ENCODE measurements around the gene FHIT. TPM values are rescaled to one million over a fixed set of nuclear protein-coding genes. Genes with fewer than 3 reads are reported as not detected.
A peak's percentile ranks its signal among the peaks of the same experiment; 100 is the strongest.

FHIT gene
- total and polyA plus RNA-seq, 8 donors: 1.8 to 10.6 (median 7.1) TPM

DNA sequence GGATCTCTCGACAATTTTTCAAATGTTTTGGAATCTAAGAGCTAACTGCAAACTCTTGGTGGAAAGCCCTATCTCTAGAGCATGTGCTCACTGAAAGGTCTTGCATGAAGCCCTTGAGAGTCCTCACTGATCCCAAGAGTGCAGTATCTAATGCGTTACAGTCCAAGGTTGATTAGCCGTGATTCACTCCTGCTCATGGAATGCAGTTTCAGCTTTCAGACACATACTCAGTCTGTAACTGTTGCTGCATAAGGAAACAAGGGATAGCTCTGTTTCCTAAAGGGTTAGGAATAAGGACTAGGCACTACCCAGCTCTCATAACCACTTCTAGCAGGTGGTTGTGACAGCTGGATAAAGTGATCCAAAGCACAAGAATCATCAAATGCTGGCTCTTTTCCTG, 1514.0 kb downstream of the FHIT start:
- no peaks in the 10 kb centered on the region for H3K27me3 ChIP-seq
- TF ChIP-seq POLR2A (IDR thresholded peaks at IDR 0.05) (no peak), EP300 (IDR thresholded peaks at IDR 0.05) (no peak), POLR2AphosphoS5 (IDR thresholded peaks at IDR 0.05) (no peak)
- TF ChIP-seq, protein P1, sequence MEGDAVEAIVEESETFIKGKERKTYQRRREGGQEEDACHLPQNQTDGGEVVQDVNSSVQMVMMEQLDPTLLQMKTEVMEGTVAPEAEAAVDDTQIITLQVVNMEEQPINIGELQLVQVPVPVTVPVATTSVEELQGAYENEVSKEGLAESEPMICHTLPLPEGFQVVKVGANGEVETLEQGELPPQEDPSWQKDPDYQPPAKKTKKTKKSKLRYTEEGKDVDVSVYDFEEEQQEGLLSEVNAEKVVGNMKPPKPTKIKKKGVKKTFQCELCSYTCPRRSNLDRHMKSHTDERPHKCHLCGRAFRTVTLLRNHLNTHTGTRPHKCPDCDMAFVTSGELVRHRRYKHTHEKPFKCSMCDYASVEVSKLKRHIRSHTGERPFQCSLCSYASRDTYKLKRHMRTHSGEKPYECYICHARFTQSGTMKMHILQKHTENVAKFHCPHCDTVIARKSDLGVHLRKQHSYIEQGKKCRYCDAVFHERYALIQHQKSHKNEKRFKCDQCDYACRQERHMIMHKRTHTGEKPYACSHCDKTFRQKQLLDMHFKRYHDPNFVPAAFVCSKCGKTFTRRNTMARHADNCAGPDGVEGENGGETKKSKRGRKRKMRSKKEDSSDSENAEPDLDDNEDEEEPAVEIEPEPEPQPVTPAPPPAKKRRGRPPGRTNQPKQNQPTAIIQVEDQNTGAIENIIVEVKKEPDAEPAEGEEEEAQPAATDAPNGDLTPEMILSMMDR (IDR thresholded peaks at IDR 0.05): no peak
- H3K9me3 ChIP-seq: no peaks in the 10 kb centered on the region
- no peaks in the 10 kb centered on the region for H3K36me3 ChIP-seq
- DNase-seq: no peak
- no peak overlapping the region for H3K4me3 ChIP-seq
- H3K4me1 ChIP-seq: no peaks in the 10 kb centered on the region
- WGBS, 5 donors: 80 to 93% (median 87%) methylated on average over 3 of the region's 3 CpGs
- H3K27ac ChIP-seq: no peak overlapping the region
- intact Hi-C loops (cut with DNase I; ENCODE audit: low total_unique reads): no loop called here

DNA sequence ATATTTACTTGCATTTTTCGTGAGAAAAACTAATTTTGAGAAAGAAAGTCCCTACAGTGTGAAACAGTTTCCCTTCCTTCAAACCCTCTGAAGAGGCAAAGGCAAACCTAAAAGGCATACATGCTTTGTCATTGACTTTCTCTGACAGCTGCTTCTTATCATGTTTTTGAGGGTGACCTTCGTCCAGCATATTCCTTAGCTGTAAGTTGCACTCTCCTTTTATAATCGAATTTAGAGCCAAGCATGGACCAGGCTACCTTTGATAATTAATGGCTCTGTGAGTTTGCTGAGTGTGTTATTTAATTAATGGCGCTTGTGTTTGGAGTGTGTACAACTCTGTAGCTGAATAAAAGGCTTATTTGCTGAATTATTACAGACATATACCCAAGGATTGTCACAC, 1517.2 kb downstream of the FHIT start:
- H3K36me3 ChIP-seq: no peaks in the 10 kb centered on the region
- H3K4me1 ChIP-seq: no peaks in the 10 kb centered on the region
- no peak for TF ChIP-seq POLR2A (IDR thresholded peaks at IDR 0.05)
- no peak for TF ChIP-seq EP300 (IDR thresholded peaks at IDR 0.05)
- TF ChIP-seq, protein P1 (IDR thresholded peaks at IDR 0.05): no peak
- no peak for TF ChIP-seq POLR2AphosphoS5 (IDR thresholded peaks at IDR 0.05)
- no peak overlapping the region for H3K27ac ChIP-seq
- peak in 1 of 2 donors; percentile 32 for DNase-seq
- H3K9me3 ChIP-seq: no peaks in the 10 kb centered on the region
- H3K4me3 ChIP-seq: no peak overlapping the region
- H3K27me3 ChIP-seq: no peaks in the 10 kb centered on the region
- 39 to 50% (median 48%) methylated on average over 4 of the region's 4 CpGs for WGBS, 5 donors
- intact Hi-C loops (cut with DNase I; ENCODE audit: low total_unique reads): no loop called here

DNA sequence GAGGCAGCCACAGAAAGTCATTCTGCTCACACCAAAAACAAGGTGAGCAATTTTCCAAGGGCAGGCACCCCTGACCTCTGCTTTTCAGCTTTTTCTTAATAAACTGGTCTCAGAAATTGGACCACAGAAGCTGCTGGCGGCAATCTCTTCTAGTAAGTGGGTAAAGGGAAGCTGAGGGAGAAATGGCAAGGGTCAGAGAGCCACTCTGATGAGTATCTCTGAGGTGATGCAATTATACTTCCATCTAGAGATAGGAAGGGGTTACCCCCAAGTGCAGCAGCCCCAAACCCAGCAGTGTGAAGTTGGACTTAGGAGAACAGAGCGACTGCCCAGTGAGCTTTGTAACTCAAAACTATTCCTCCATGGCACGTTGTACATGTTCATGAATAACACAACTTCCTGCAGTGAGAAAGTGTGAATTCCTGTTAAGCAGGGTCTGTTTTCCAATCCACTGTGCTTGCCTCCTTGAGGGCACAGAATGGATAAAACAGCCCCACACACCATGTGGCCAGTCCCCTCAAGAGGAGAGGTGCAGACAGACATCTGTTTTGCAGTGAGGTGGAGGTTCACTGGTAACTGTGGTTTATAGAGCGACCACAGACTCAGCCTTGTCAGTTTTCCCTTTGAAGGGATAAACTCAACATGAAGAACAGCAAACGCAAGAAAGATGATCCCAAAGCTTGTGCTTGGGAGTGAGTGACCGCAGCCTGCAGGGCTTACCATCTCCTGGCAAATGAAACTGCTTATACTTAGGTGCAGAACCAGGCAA, 1518.0 kb downstream of the FHIT start:
- WGBS, 5 donors: 80 to 90% (median 88%) methylated on average over 6 of the region's 6 CpGs
- Histone ChIP-seq H3K27ac (no peak overlapping the region), H3K36me3 (no peaks in the 10 kb centered on the region), H3K4me3 (no peak overlapping the region), H3K27me3 (no peaks in the 10 kb centered on the region), H3K9me3 (no peaks in the 10 kb centered on the region), H3K4me1 (no peaks in the 10 kb centered on the region)
- DNase-seq: no peak
- intact Hi-C loops (cut with DNase I; ENCODE audit: low total_unique reads): no loop called here
- TF ChIP-seq, protein P1 (IDR thresholded peaks at IDR 0.05): no peak
- no peak for TF ChIP-seq EP300 (IDR thresholded peaks at IDR 0.05)
- TF ChIP-seq POLR2AphosphoS5 (IDR thresholded peaks at IDR 0.05): no peak
- TF ChIP-seq POLR2A (IDR thresholded peaks at IDR 0.05): no peak

DNA sequence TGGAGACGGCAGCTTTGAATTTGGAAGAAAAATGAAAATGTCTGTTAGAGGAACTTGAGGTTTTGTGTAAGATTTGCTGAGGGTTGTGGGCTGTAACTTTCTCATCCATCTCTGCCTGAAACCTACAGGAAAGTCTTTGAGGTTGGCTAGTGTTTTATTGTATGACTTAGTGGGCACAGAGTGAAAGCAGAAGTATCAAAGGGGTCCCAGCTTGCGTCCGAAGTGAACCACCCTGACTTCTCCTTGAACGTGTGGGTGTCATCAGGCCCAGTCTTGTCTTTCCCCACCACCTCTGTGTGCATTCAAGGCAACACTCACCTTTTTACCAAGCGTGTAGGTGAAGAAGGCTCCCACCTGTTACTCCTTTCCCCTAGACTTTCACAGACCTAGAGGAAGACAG, 1519.3 kb downstream of the FHIT start:
- H3K36me3 ChIP-seq: no peaks in the 10 kb centered on the region
- H3K27me3 ChIP-seq: no peaks in the 10 kb centered on the region
- H3K27ac ChIP-seq: no peak overlapping the region
- no peaks in the 10 kb centered on the region for H3K9me3 ChIP-seq
- H3K4me3 ChIP-seq: no peak overlapping the region
- no peaks in the 10 kb centered on the region for H3K4me1 ChIP-seq
- intact Hi-C loops (cut with DNase I; ENCODE audit: low total_unique reads): no loop called here
- 79 to 87% (median 86%) methylated on average over 5 of the region's 5 CpGs for WGBS, 5 donors
- no peak for TF ChIP-seq POLR2AphosphoS5 (IDR thresholded peaks at IDR 0.05)
- TF ChIP-seq, protein P1 (IDR thresholded peaks at IDR 0.05): no peak
- TF ChIP-seq POLR2A (IDR thresholded peaks at IDR 0.05): no peak
- TF ChIP-seq EP300 (IDR thresholded peaks at IDR 0.05): no peak
- peak in 1 of 2 donors; percentile 6 for DNase-seq
